ENCODE data around the gene KRTAP9-6.
"Not testable (repeated sequence)": the region's sequence is repeated elsewhere in the genome, so short reads cannot be mapped to it uniquely, and the experiment has no call there.

The KRTAP9-6 gene, protein sequence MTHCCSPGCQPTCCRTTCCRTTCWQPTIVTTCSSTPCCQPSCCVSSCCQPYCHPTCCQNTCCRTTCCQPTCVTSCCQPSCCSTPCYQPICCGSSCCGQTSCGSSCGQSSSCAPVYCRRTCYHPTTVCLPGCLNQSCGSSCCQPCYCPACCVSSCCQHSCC

GRCh38 chr17:41265078-41265477 lies at the start of gene KRTAP9-6:
Gene KRTAP9-6 (plus strand): TSS chr17:41265378. CDS start chr17:41265378, 0 bp downstream.
- DNase-seq (ENCODE audit: extremely low read depth in 1 of 2, low read depth in 1 of 2) = no peak

DNA sequence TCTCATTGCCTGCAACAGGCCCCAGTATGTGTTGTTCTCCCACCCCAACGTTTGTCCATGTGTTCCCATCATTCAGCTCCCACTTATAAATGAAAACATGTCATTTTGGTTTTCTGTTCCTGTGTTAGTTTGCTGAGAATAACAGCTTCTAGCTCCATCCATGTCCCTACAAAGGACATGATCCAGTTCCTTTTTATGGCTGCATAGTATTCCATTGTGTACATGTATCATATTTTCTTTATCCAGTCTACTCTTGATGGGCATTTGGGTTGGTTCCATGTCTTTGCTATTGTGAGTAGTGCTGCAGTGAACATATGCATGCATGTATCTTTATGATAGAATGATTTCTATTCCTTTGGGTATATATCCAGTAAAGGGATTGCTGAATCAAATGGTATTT lies 49.5 kb upstream of the KRTAP9-6 start:
- no peak for DNase-seq (ENCODE audit: extremely low read depth in 1 of 2, low read depth in 1 of 2)

GRCh38 chr17:41223821-41224220 lies 41.4 kb upstream of the KRTAP9-6 start:
- no peak for DNase-seq (ENCODE audit: extremely low read depth in 1 of 2, low read depth in 1 of 2)

GRCh38 chr17:41226051-41226450 lies 39.1 kb upstream of the KRTAP9-6 start:
- no peak for DNase-seq (ENCODE audit: extremely low read depth in 1 of 2, low read depth in 1 of 2)

- not testable (repeated sequence) for DNase-seq (ENCODE audit: extremely low read depth in 1 of 2, low read depth in 1 of 2)
Measured at GRCh38 chr17:41226598-41227095, 38.5 kb upstream of the KRTAP9-6 start, which contains the start of gene KRTAP9-2. Gene KRTAP9-2 (plus strand): TSS chr17:41226648. CDS start chr17:41226655, 7 bp downstream.

DNA sequence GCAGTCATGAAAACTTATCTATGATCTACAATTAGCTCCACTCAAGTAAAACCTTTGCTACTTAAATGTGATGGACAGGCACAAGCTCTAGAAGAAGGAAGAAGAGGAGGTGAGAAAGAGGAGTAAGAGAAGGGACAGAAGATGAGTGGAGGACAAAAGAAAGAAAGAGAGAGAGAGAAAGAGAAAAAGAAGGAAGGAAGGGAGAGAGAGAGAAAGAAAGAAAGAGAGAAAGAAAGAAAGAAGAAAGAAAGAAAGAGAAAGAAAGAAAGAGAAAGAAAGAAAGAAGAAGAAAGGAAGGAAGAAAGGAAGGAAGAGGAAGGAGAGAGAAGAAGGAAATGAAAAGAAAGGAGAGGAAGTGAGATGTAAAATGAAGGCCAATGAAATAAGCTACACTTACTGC lies 35.1 kb upstream of the KRTAP9-6 start:
- no peak for DNase-seq (ENCODE audit: extremely low read depth in 1 of 2, low read depth in 1 of 2)

DNA sequence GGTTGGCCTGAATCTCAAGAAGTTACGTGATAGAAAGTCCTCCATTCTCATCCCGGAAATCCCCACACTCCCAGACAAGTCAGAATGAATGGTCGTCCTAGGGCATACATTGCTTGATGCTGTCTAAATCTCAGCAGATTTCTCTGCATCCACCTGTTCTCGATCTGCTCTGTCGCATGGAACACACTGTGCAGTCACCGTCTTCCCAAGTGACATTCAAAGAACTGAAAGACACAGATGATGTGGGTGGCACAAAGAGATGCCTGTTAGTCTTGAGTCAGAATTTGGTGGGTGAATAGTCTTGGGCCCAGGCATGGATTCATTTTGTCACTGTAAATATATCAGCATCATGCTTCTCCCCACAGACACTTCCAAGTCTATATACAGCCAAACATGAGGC lies 33.4 kb upstream of the KRTAP9-6 start:
- no peak for DNase-seq (ENCODE audit: extremely low read depth in 1 of 2, low read depth in 1 of 2)

DNA sequence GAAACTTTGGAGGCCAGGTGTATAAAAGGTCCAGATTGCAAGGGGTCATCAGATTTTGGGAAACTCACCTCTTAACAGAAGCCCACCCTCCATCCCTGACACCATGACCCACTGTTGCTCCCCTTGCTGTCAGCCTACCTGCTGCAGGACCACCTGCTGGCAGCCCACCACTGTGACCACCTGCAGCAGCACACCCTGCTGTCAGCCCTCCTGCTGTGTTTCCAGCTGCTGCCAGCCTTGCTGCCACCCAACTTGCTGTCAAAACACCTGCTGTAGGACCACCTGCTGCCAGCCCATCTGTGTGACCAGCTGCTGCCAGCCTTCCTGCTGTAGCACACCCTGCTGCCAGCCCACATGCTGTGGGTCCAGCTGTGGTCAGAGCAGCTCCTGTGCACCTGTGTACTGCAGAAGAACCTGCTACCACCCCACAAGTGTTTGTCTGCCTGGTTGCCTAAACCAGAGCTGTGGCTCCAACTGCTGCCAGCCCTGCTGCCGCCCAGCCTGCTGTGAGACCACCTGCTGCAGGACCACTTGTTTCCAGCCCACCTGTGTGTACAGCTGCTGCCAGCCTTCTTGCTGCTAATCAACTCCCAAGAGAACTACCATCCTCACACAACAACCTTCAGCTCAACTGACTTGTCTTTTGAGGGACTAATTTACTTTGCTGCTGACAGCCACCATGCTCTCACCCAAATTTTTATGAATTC lies 32.6 kb upstream of the KRTAP9-6 start, which contains the start of gene KRTAP9-3:
Gene KRTAP9-3, plus strand, starts transcription at position 51 of the 707 bp plus-strand sequence. Its CDS starts 53 bp downstream, at position 104.
- not testable (repeated sequence) for DNase-seq (ENCODE audit: extremely low read depth in 1 of 2, low read depth in 1 of 2)

DNA sequence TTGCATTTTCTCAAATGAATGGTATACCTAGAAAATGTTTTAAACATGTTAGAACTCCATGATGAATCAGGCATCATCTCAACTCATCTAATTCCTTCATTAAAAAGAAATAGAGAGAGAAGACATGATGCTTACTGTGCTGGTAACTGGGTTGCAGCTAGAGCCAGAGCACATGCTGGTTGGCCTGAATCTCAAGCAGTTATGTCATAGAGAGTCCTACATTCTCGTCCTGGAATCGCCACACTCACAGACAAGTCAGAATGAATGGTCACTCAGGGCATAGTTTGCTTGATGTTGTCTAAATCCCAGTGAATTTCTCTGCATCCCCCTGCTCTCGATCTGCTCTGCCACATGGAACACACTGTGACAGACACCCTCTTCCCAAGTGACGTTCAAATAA lies 28.1 kb upstream of the KRTAP9-6 start:
- not testable (repeated sequence) for DNase-seq (ENCODE audit: extremely low read depth in 1 of 2, low read depth in 1 of 2)

GRCh38 chr17:41237949-41238437 lies 27.2 kb upstream of the KRTAP9-6 start, which contains the start of gene KRTAP9-8:
Gene KRTAP9-8 (plus strand): TSS chr17:41237999. CDS start chr17:41238052, 53 bp downstream.
- DNase-seq (ENCODE audit: extremely low read depth in 1 of 2, low read depth in 1 of 2) = not testable (repeated sequence)

GRCh38 chr17:41246995-41247787 lies 18.0 kb upstream of the KRTAP9-6 start:
- DNase-seq (ENCODE audit: extremely low read depth in 1 of 2, low read depth in 1 of 2) = not testable (repeated sequence)

DNA sequence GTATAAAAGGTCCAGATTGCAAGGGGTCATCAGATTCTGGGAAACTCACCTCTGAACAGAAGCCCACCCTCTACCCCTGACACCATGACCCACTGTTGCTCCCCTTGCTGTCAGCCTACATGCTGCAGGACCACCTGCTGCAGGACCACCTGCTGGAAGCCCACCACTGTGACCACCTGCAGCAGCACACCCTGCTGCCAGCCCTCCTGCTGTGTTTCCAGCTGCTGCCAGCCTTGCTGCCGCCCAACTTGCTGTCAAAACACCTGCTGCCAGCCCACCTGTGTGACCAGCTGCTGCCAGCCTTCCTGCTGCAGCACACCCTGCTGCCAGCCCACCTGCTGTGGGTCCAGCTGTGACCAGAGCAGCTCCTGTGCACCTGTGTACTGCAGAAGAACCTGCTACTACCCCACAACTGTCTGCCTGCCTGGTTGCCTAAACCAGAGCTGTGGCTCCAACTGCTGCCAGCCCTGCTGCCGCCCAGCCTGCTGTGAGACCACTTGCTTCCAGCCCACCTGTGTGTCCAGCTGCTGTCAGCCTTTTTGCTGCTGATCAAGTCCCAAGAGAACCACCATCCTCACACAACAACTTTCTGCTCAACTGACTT lies 15.4 kb upstream of the KRTAP9-6 start, which contains the start of gene KRTAP9-4:
Gene KRTAP9-4, plus strand, starts transcription at position 51 of the 604 bp plus-strand sequence. Its CDS starts 34 bp downstream, at position 85.
- not testable (repeated sequence) for DNase-seq (ENCODE audit: extremely low read depth in 1 of 2, low read depth in 1 of 2)

GRCh38 chr17:41251261-41251660 lies 13.9 kb upstream of the KRTAP9-6 start:
- DNase-seq (ENCODE audit: extremely low read depth in 1 of 2, low read depth in 1 of 2) = no peak

- no peak for DNase-seq (ENCODE audit: extremely low read depth in 1 of 2, low read depth in 1 of 2)
Measured at GRCh38 chr17:41254861-41255260, 10.3 kb upstream of the KRTAP9-6 start.

DNA sequence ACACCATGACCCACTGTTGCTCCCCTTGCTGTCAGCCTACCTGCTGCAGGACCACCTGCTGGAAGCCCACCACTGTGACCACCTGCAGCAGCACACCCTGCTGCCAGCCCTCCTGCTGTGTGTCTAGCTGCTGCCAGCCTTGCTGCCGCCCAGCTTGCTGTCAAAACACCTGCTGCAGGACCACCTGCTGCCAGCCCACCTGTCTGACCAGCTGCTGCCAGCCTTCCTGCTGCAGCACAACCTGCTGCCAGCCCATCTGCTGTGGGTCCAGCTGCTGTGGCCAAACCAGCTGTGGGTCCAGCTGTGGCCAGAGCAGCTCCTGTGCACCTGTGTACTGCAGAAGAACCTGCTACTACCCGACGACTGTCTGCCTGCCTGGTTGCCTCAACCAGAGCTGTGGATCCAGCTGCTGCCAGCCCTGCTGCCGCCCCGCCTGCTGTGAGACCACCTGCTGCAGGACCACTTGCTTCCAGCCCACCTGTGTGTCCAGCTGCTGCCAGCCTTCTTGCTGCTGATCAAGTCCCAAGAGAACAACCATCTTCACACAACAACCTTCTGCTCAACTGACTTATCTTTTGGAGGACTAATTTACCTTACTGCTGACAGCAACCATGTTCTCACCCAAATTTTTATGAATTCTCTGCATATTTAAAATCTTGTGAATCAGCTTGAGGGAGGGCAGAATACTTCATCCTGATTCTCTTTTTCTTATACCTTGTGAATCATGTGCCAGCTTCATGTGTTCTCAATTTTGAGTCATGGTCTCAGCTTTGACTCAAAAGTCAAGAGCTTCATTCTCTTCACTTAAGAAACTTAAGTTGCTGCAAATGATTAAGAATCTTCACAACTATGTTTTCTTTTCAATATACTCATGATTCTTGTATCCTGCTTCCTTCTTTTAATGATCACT lies 9.5 kb upstream of the KRTAP9-6 start, which contains the start of gene KRTAP9-9:
Gene KRTAP9-9, plus strand, starts transcription at position 4 of the 910 bp plus-strand sequence.
- not testable (repeated sequence) for DNase-seq (ENCODE audit: extremely low read depth in 1 of 2, low read depth in 1 of 2)

- DNase-seq (ENCODE audit: extremely low read depth in 1 of 2, low read depth in 1 of 2) = no peak
Measured at GRCh38 chr17:41256291-41256685, 8.9 kb upstream of the KRTAP9-6 start.

GRCh38 chr17:41258406-41258805 lies 6.8 kb upstream of the KRTAP9-6 start:
- no peak for DNase-seq (ENCODE audit: extremely low read depth in 1 of 2, low read depth in 1 of 2)

DNA sequence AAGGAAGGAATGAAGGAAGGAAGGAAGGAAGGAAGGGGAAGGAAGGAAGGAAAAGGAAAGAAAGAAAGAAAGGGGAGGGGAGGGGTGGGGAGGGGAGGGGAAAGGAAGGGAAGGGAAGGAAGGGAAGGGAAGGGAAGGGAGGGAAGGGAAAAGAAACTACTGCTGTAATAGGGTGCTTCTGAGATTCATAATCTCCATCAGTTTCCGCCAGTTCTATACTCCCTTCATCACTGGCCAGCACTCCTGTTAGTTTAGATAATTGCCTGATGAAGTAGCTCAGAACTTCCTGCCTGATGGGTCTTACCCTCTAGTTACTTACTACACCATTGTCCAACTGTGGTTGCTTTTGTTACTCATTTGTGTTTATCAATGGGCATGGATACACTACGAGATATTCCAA lies 2.0 kb upstream of the KRTAP9-6 start:
- DNase-seq (ENCODE audit: extremely low read depth in 1 of 2, low read depth in 1 of 2) = no peak

DNA sequence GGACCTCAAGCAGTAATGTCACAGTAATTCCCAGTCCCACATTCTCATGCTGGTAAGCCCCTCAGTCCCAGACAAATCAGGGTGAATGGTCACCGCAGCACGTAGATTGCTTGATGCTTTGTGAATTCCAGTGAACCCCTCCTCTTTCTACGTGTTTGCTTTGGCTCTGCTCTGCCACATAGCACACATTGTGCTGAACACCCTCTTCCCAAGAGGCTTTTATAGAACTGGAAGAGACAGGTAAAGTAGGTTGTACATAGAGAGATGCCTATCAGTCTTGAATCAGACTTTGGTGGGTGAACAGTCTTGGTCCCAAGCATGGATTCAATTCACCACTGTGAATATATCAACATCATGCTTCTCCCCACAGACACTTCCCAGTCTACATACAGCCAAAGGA lies 579 bp upstream of the KRTAP9-6 start:
- DNase-seq (ENCODE audit: extremely low read depth in 1 of 2, low read depth in 1 of 2) = no peak

Data from activated CD8-positive, alpha-beta memory T cell treated with anti-CD3 and anti-CD28 coated beads for 1 hour (primary cell).